Stimulated activated CD4-positive, alpha-beta T cell treated with anti-CD3 and anti-CD28 coated beads, Interleukin-15, amount 100 ng/mL, for 48 hours (primary cell): ENCODE results near the gene GSX1.
"Not testable (repeated sequence)": the region's sequence is repeated elsewhere in the genome, so short reads cannot be mapped to it uniquely, and the experiment has no call there.

ENCODE experiments used
- DNase-seq, 2 donors: peaks; one replicate each; pipeline ENCODE4 v3.0.0-alpha.2; 2020; ENCODE audit warnings: low read depth in 2 of 2

GSX1 gene

DNA sequence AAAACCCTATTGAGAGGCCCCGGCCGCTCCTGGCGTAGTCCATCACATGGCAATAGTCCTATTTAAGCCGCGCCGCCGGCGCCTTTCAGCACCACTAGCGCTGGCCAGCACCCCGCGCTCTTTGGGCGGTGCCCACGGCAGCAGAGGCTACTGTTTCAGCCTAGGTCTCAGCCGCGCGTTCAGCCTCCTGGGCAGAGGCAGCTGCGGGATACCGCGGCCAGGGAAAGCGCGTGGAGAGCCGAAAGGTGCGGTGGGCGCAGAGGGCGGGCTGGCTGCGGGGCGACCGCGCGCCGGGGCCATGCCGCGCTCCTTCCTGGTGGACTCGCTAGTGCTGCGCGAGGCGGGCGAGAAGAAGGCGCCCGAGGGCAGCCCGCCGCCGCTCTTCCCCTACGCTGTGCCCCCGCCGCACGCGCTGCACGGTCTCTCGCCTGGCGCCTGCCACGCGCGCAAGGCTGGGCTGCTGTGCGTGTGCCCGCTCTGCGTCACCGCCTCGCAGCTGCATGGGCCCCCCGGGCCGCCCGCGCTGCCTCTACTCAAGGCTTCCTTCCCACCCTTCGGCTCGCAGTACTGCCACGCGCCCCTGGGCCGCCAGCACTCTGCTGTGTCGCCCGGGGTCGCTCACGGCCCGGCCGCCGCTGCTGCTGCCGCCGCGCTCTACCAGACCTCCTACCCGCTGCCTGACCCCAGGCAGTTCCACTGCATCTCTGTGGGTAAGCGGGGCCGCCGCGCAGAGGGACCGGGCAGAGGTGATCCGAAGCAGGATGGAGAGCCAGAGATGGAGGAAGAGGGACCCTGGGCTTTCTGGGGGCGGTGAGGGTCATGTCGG, at the start of gene GSX1:
Gene GSX1, plus strand, starts transcription at position 91 of the 826 bp plus-strand sequence. Its CDS starts 208 bp downstream, at position 299.
- DNase-seq, result peak; percentile 19 to 33

DNA sequence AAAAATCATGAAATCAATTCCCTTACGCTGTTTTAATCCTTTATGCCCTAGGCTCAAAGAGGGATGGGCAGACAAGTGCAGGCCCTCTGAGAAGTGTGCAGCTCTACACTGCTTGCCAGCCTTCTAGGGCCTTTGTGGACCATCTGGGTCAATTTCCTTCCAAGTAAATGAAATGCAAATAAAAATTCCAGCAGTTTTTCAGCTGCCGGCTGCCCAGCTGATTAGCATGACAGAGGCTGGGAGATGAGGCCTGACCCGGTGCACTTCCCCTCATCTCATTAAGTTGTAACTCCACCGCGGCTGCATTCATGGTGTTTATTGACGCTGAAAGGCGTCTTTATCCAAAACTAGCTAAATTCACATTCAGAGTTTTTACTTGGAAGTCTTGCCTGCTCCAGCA, 47.5 kb upstream of the GSX1 start:
- no peak for DNase-seq

DNA sequence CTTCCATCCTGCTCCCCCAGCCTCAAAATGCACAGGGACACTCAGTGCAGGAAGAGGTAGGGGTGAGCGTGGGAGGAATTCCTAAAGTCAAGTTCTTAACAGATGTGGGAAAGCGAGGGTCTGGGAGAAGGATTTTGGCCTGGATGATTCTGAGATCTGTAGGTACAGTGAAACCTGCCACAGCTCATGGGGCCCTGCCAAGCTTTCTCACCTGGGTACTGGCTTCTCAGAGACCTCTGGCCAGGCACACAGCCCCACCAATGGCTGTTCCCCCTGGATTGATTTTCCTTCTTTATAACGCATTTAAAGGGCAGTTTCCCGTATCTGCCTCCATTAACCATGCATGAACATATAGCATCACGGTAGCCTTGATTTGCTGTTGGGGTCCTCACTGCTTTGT, 47.0 kb upstream of the GSX1 start:
- no peak for DNase-seq

DNA sequence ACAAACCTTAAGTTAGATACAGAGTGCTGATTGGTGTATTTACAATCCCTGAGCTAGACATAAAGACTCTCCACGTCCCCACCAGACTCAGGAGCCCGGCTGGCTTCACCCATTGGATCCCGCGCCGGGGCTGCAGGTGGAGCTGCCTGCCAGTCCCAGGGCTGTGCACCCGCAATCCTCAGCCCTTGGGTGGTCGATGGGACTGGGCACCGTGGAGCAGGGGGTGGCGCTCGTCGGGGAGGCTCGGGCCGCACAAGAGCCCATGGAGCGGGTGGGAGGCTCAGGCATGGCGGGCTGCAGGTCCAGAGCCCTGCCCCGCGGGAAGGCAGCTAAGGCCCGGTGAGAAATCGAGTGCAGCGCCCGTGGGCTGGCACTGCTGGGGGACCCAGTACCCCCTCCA, 44.1 kb upstream of the GSX1 start:
- DNase-seq, result not testable (repeated sequence)

DNA sequence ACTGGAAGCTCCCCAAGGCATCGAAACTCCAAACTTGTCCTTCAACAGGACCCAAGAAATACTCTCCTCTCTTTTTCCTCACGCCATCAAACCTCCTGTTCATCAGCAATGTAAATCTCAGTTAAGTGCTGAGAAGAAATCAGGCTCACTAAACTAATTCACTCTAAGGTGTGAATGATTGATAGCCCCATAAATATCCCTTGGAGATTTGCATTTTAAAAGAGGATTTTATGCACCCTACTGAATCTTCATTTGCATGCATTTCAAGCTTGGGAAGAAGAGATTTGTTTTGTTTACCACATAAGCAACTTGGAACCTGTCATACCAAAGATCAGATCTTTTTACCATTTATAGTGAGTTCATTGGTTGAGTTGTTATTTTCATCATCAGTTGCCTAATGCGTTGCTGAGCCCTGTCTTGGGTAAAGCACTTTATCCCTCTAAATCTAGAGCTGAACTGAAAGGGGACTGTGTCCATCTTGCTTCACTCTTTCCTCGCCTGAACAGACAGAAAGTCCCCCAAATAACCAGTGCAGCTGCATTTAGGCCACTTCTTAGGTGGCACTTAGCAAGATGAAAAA, 40.2 kb upstream of the GSX1 start:
- DNase-seq, result no peak

DNA sequence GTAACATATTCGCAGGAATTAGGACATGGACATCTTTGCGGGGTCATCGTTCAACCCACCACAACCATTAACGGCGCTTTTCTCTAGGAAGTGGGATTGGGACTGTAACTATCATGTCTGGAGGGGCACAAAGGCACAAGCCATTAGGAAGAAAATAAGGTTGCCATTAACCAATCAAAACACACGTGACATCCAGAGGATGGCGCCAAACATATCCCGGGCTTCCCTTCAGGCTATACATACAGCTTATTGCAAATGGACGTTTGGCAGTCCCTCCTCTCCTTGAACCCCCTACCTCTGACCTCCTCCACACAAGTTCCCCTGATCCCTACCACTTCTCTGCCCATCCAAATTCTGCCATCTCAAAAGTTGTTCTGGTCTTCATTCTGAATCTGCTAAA, 26.6 kb upstream of the GSX1 start:
- no peak for DNase-seq

DNA sequence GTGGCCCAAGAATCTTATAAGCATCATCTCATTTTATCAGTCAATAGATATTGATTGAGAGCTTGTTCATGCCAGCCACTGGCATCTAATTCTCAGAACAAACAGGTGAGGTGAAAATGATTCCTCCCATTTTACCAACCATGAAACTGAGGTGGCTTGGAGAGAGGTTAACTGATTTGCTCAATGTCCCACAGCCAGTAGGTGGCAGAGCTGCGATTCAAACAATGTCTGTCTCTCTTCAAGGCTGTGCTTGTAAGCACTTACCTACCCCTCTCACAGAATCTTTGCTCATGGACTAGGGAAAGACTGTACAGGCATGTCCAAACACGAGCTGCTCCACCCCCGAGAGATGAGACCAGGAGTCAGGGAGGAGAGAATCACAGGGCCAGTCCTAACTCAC, 21.5 kb upstream of the GSX1 start:
- DNase-seq, result no peak

DNA sequence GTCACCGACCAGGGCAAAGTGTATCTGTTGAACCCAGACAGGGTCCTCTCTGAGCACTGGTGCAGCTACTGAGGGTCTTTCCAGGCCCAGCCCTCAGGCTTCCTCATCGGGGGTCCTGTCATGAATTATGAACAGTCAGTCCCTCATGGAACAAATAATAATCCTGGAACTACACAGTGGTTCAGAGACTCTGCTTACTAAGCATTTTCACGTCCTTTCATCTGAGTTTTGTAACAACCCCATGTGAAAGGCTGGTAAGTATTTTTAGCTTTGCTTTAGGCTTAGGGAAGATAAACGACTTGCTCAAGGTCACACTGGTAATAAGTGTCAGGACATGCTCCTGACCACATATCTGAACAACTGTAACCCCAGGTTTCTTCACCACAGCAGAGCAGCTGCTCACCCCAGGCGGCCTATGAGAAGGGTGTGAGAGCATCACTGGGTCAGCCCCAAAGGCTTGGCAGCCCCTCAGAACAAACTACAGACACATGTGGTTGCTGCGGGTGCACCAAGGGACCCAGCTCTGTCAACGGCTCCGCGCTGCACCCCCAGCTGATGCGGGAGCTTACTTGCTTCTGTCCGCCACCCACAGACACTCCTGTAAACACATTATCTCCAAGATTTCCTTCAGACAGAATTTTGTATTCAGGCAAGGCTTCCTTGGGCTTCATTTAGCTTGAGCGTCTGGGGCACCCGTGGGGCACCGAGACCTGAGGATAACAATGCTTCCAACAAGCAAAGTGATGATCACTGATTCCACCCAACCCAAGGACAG, 19.4 kb upstream of the GSX1 start:
- no peak for DNase-seq

DNA sequence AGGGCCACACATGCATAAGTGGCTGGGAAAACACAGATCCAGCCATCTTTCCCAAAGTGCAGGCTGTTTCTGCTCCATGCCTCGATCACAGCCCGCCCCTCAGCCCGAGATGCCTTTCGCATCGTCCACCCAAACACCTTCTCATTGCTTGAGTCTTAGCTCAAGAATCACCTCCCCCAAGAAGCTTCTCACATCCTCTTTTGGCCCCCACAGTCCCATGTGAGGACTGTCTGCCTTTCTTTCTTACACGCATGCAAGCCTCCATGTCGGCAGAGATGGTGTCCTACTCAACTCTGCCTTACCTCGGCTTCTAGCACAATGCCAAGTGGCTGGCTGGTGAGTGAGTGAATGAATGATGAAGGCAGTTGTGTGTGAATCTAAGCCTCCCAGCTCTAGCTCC, 18.1 kb upstream of the GSX1 start:
- no peak for DNase-seq

DNA sequence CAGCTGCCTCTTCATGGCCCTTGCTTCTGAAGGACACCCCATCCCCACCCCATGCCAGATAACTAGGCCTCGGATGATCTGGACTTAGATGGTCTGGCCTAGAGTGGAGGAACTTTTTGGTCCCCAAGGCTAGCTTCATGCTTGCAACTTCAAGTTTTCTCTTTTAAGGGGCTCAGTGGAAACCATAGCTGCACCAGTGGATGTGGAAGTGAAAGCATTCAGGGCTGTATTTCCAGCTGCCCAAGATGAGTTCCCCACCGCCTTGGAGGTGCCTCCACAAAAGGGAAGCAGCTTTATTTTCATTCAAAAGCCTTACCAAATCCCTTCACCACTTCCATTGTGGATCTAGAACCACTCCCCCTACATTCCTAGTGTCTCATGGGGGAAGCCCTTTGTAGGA, 17.6 kb upstream of the GSX1 start:
- no peak for DNase-seq

DNA sequence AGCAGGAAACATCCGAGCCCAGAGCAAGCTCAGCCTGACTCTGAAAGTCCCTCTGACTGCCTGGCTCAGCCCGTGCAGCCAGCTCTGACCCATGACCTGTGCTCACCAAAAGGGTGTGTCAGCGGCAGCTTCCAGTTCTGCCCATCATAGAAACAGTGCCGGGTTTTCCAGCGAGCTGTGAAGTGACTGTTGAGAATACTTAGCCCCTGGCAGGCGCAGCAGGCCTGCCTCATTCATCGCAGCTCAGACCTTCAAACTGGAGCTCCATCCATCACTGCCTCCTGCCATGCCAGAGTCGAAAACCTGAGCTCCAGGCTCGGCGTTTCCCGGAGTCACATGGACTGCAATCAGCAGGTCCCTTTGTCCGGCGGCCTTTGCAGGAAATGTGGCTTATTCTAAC, 16.3 kb upstream of the GSX1 start:
- DNase-seq, result no peak

DNA sequence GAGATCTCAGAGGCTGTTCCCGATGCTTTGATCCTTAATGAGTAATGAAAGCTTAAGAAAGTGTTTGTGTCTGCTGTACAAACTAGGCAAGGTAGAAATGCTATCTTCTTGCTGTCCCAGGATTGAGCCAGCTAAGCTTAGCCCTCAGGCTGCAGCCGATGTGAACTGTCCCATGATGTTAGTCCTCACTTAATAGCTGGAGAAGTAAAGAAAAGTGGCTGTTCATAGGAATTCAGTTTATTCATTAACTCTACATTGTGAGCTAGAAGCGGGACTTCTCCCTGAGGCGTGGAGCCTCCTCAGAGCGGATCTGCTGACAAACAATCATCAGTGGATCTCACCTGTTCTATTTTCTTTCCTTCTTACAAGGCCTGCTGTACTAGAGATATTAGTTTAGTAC, 10.1 kb upstream of the GSX1 start:
- no peak for DNase-seq

DNA sequence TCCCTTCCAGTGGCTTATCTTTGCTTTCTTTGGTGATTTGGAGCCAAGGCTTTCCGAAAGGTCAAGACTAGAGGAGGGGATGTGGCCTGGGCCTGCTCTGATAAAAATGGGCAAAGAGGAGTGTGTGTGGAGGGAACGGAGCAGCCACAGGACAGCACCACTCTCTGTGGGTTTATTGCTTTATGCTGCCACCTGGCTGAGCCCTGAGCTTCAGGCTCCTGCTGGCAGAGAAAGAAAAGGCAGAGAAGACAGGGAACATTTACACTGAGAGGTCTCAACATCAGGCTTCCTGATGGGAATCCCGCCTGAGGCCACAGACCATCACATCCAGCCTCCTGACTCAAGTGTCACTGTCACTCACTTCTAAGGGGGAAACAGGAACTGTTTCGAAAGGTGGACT, 9.2 kb upstream of the GSX1 start:
- no peak for DNase-seq

DNA sequence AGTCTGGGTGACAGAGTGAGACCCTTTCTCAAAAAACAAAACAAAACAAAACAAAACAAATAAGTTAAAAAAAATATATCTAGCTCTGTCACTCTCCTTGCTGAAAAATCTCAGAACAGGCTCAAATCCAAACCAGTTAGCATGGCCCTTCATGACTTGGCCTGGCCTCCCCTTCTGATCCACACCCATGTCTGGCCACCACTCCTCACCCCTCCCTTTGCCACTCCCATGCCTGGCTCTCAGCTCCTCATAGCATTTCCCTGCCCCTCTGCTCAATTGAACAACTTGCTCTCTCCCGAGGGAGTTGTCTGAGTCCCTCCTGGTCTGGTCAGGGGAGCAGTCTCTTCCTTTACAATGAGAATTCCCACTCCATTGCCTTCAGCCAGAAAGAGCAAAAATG, 4.0 kb upstream of the GSX1 start:
- no peak for DNase-seq

DNA sequence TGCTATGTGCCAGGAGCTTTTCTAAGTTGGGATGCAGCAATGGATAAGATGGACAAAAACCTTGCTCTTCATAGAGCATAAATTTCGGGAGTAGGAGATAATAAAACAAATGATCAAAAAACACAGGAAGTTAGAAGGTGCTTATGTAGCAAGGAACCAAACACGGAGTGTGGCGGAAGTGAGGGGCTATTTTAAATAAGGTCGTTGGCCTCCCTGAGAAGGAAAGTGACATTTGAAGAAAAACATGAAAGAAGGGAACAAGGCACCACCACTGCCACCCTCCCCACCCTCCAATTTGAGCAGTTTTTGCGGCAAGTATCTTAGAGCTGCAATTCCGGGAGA, 3.2 kb upstream of the GSX1 start:
- no peak for DNase-seq

DNA sequence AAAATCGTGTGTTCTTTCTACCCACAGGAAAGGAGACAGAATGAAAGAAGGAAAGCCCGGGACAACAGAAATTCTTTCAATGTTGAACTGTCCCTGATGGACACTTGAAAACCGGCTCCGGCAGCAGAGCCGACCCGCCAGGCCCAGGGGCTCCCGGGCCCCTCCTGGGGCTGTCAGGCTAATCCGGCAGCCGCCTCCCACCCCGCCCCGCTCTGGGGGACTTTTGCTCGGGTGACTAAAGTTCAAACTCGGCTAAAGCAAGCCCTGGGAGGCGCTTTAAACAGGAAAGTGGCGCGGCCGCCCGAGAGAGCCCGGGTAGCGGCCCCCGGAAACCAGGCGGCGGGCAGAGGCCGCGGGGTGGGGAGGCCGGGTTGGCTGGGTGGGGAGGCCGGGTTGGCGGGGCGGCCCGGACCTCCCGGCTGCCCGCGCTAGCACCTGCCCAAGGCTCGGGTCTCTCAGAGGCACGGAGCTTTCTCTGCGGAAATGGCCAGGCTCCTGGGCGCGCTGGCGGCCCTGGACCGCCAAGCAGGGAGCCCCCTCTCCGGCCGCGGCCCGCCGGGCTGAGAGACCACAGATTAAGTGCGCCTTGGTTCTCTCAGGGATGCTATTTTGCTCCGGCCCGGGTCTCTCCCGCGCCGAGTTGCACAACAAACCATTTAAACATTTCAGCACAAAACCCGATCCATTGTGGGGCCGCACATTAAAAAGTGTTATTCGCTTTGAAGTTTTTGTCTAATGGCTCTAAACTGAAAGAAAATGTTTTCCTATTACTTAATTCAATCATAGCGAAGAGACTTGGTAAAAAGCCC, 2.6 kb upstream of the GSX1 start:
- no peak for DNase-seq

DNA sequence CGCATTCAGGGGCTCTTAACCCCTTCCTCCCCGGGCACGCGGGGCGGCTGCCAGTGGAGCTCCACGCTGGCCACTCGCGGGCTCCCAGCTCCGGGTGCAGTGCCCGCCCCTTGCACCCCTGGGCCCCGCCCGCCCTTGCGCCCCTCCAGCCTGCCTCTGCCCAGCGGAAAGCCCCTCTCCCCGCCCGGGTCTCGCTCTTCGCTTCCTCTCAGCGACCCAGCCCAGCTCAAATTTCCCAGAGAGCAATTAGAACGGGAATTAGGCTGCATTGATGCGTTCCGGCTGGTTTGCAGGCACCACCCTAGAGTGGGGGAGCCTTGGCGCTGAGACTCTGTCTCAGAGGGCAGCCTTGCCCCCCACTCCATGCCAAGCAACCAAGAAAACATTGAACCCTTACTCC, 1.8 kb upstream of the GSX1 start:
- no peak for DNase-seq

DNA sequence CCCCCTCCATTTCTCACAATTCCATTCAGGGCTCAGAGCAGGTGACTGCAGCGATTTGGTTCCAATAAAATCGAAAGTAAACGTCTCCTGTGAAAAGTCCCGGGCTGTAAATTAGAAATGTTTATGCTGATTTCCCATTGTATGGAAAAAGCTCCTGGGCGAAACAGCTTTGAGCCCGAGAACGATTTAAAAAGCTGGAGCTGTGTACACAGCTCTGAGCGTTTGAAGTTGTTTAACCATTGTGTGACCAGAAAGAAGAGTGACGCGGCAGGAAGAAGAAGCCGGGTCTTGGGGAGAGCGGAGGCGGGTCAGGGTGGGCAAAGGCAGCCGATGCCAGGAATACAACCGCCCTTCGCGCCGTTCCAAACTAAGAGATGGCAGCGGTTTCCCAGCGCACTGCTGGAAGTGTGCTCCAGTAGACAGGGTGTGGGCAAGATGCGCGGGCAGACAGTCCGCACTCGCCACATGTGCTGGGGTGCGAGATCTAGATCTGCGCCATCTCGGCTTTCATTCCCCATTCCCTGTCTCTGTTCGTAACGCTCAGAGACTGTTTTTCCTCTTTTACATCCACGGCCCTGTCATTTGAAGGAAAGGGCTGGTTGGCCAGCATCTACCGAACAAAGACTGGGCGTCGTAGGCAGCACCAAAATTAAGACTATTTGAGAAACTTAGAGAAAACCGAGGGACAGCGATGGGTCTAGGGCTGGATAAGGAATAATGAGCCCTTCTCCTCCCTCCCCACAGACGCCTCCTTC, 960 bp upstream of the GSX1 start:
- no peak for DNase-seq

DNA sequence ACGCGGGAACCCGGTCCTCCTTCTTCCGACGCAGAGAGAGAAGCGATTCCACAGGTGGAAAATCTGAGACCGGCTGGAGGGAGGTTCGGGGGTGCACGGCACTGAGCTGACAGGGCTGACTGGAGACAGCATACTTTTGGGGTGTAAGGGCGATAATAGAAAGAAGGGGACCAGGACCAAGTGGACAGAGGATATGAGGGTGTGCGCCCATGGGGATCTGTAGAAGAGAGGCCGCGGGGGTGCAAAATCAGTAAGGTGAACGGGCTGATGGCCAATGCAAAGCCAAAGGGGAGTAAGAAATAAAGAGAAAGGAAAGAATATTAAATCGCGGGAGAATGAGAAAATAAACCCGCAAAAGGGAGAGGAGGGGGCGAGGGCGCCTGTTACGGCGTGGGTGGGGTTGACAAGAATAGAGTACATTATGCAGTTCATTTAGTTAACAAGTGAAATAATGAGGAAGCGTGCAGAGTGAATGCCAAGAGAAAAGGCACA, 336 bp upstream of the GSX1 start:
- no peak for DNase-seq

DNA sequence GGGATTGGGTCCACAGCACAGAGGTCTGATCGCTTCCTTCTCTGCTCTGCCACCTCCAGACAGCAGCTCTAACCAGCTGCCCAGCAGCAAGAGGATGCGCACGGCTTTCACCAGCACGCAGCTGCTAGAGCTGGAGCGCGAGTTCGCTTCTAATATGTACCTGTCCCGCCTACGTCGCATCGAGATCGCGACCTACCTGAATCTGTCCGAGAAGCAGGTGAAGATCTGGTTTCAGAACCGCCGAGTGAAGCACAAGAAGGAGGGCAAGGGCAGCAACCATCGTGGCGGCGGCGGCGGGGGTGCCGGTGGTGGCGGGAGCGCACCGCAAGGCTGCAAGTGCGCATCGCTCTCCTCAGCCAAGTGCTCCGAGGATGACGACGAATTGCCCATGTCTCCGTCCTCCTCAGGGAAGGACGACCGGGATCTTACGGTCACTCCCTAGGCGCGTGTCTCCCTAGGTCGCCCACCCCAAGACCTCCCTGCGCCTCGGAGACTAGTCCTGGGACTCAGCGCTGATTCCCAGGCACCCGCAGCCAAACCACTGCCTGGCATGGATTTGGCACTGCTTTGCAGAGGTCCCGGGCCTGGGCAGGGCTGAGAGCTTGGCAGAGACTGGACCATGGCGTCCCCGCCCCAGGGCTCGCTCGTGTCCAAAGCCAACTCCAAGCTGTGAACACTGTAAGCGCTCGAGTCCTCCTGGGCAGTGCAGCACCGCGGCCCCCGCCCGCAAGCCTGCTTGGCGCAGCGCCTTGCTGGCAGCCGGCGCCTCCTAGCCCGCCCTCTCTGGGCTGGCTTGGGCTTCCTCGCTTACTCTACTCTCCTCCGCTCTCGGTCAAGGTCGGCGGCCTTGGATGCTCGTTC, 1.5 kb downstream of the GSX1 start:
- DNase-seq, result no peak

DNA sequence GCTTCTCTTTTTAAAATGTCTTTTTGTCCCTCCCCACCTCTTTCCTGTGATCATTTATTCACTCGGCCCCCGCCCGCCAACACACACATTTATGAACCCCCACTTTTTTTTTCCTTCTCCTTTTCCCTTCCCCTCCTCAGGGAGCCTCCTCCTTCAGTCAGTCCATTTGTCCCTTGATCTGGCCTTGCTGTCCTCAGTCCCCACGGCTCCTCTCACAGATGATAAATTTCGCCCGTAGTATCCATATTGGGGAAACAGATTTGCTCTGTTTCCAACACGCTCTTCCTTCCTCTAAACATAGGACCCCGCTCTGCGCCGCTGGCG, 2.0 kb downstream of the GSX1 start:
- DNase-seq, result no peak
